OCI-LY7 (cell line): ENCODE data around the gene DHFR. TPM values are rescaled to one million over a fixed set of nuclear protein-coding genes. Genes with fewer than 3 reads are reported as not detected.

ENCODE experiments used
- BruUV-seq: library from RNA; stranded (reverse); fragments of 400-500 nt; replicated peaks from 2 replicates; lab custom pipeline; 2021; lab: Mats Ljungman, UMichigan
- CTCF ChIA-PET: fragments of 300-600 bp; sonication (Branson Sonifier 250); formaldehyde crosslinking; loops from one replicate; lab custom pipeline; 2022; ENCODE audit warnings: antibody characterized with exemption; ENCODE audit not compliant: unreplicated experiment; lab: Charles Lee
- POLR2A ChIA-PET: fragments of 300-600 bp; sonication (Branson Sonifier 250); formaldehyde crosslinking; loops from one replicate; lab custom pipeline; 2022; ENCODE audit warnings: antibody characterized with exemption; lab: Charles Lee
- DNase-seq: peaks from one replicate; pipeline ENCODE4 v3.0.0-alpha.2; 2015; ENCODE audit warnings: low spot score
- H2AFZ ChIP-seq: fragments of 200-600 bp; sonication (generic), shearing (Covaris generic); 2 replicates; pipeline ENCODE4 v1.6.1; 2014; ENCODE audit warnings: mild to moderate bottlenecking, antibody characterized with exemption, low read length, moderate library complexity
- H3K27ac ChIP-seq: fragments of 200-600 bp; sonication (generic); 2 replicates; pipeline ENCODE4 v1.5.1; 2014; ENCODE audit warnings: mixed run types, low read depth, mild to moderate bottlenecking, moderate library complexity, low read length, inconsistent platforms; ENCODE audit not compliant: poor library complexity, severe bottlenecking
- H3K36me3 ChIP-seq: fragments of 200-600 bp; sonication (generic); 2 replicates; pipeline ENCODE4 v1.6.1; 2014; ENCODE audit warnings: mild to moderate bottlenecking, antibody characterized with exemption, low read length, moderate library complexity, mixed read lengths; ENCODE audit not compliant: insufficient read depth
- H3K4me1 ChIP-seq: fragments of 200-600 bp; sonication (generic); 2 replicates; pipeline ENCODE4 v1.5.1; 2014; ENCODE audit warnings: mild to moderate bottlenecking, low read length; ENCODE audit not compliant: insufficient read depth, poor library complexity, severe bottlenecking
- H3K4me2 ChIP-seq: fragments of 200-600 bp; sonication (generic); 2 replicates; pipeline ENCODE4 v1.6.1; 2014; ENCODE audit warnings: mild to moderate bottlenecking, low read length
- H3K4me3 ChIP-seq: fragments of 200-600 bp; sonication (generic); 2 replicates; pipeline ENCODE4 v1.5.1; 2014; ENCODE audit warnings: mild to moderate bottlenecking, low read depth, low read length; ENCODE audit not compliant: poor library complexity, severe bottlenecking
- H3K79me2 ChIP-seq: fragments of 200-600 bp; sonication (generic); 2 replicates; pipeline ENCODE4 v1.6.1; 2016; ENCODE audit warnings: low read depth, mild to moderate bottlenecking, low read length, moderate library complexity, mixed read lengths; ENCODE audit not compliant: insufficient read depth
- H3K9me2 ChIP-seq: fragments of 200-600 bp; sonication (generic); 2 replicates; pipeline ENCODE4 v1.6.1; 2016; ENCODE audit warnings: mild to moderate bottlenecking, low read length, mixed read lengths; ENCODE audit not compliant: insufficient read depth
- H3K9me3 ChIP-seq: fragments of 200-600 bp; sonication (generic); 2 replicates; pipeline ENCODE4 v1.6.1; 2014; ENCODE audit warnings: mild to moderate bottlenecking, mixed run types, low read length, mixed read lengths
- H4K20me1 ChIP-seq: fragments of 200-600 bp; sonication (generic); 2 replicates; pipeline ENCODE4 v1.6.1; 2014; ENCODE audit warnings: mild to moderate bottlenecking, antibody characterized with exemption, low read length, moderate library complexity, mixed read lengths; ENCODE audit not compliant: insufficient read depth
- CTCF ChIP-seq: fragments of 200-600 bp; sonication (generic); conservative IDR thresholded peaks from 2 replicates; pipeline ENCODE4 v1.5.1; 2014; ENCODE audit warnings: mild to moderate bottlenecking, antibody characterized with exemption, low read length, moderate library complexity, mixed read lengths
- EZH2phosphoT487 ChIP-seq: fragments of 200-600 bp; sonication (generic); IDR thresholded peaks from 2 replicates; pipeline ENCODE4 v1.6.1; 2018; ENCODE audit warnings: low read depth, borderline replicate concordance, mild to moderate bottlenecking, mixed run types, antibody characterized with exemption, low read length, moderate library complexity, mixed read lengths
- intact Hi-C: fragments of 100-400 bp; cut with micrococcal nuclease; formaldehyde crosslinking; loops from one replicate; pipeline ENCODE4 v1.10.0; 2022; ENCODE audit not compliant: unreplicated experiment
- total RNA-seq, 2 experiments: library from RNA; depleted of rRNA in 1 of 2; stranded (reverse); fragments of >200 nt in 1 of 2; shearing (Covaris generic) in 1 of 2; gene quantifications; 2 replicates each; pipeline ENCODE4 v1.2.3, GENCODE V29; 2014 to 2022

Gene DHFR
- total RNA-seq, 2 experiments from 2014 or later: 115 to 164 TPM

- H3K36me3 ChIP-seq: no peaks in the 10 kb centered on the region
- intact Hi-C loops: no loop called here
- H3K4me2 ChIP-seq: no peak overlapping the region
- peaks cover 11% of the 10 kb centered on the region; the same call in 1 of the 2 replicates for H3K9me3 ChIP-seq
- TF ChIP-seq CTCF: no peak
- TF ChIP-seq EZH2phosphoT487: no peak
- H3K9me2 ChIP-seq: no peaks in the 10 kb centered on the region
- peaks cover 3% of the 10 kb centered on the region for H3K4me1 ChIP-seq
- H3K27ac ChIP-seq: no peak overlapping the region
- H2AFZ ChIP-seq: no peak overlapping the region
- no TSS peak for BruUV-seq
- DNase-seq: no peak
- POLR2A ChIA-PET: interaction anchor here (0.7 kb wide), 1 partner anchor 287 kb away, joined by 3 read pairs; no protein-coding TSS in a partner anchor
- CTCF ChIA-PET: no interaction called here
- no peaks in the 10 kb centered on the region for H3K79me2 ChIP-seq
- no peak overlapping the region for H3K4me3 ChIP-seq
- H4K20me1 ChIP-seq: no peaks in the 10 kb centered on the region
Observed at GRCh38 chr5:80607832-80608231, 47.0 kb downstream of the DHFR start.

GRCh38 chr5:80607343-80607742, 47.4 kb downstream of the DHFR start:
- CTCF ChIA-PET: no interaction called here
- no peak overlapping the region for H3K4me2 ChIP-seq
- intact Hi-C loops: no loop called here
- POLR2A ChIA-PET: no interaction called here
- H3K79me2 ChIP-seq: no peaks in the 10 kb centered on the region
- no peak for TF ChIP-seq EZH2phosphoT487
- TF ChIP-seq CTCF: no peak
- DNase-seq: no peak
- peaks cover 3% of the 10 kb centered on the region for H3K4me1 ChIP-seq
- peaks cover 11% of the 10 kb centered on the region; the same call in 1 of the 2 replicates for H3K9me3 ChIP-seq
- no peak overlapping the region for H2AFZ ChIP-seq
- H4K20me1 ChIP-seq: no peaks in the 10 kb centered on the region
- no peaks in the 10 kb centered on the region for H3K9me2 ChIP-seq
- no peak overlapping the region for H3K27ac ChIP-seq
- no peaks in the 10 kb centered on the region for H3K36me3 ChIP-seq
- no TSS peak for BruUV-seq
- no peak overlapping the region for H3K4me3 ChIP-seq

- ChIA-PET CTCF (no interaction called here), POLR2A (interaction anchor here (0.7 kb wide), 1 partner anchor 1658 kb away, joined by 3 read pairs; no protein-coding TSS in a partner anchor)
- Histone ChIP-seq H3K4me3 (no peak overlapping the region), H4K20me1 (no peaks in the 10 kb centered on the region), H3K9me3 (no peaks in the 10 kb centered on the region), H3K27ac (no peak overlapping the region), H3K36me3 (no peaks in the 10 kb centered on the region), H3K9me2 (no peaks in the 10 kb centered on the region), H3K79me2 (no peaks in the 10 kb centered on the region), H2AFZ (no peak overlapping the region), H3K4me1 (no peaks in the 10 kb centered on the region), H3K4me2 (no peak overlapping the region)
- TF ChIP-seq EZH2phosphoT487: no peak
- TF ChIP-seq CTCF: no peak
- intact Hi-C loops: no loop called here
- BruUV-seq: no TSS peak
- no peak for DNase-seq
Observed at GRCh38 chr5:80600943-80601693, 53.7 kb downstream of the DHFR start.
